HPDE6-E6E7 (cell line): ENCODE results near the gene RNF167.
"Not testable (repeated sequence)": the region's sequence is repeated elsewhere in the genome, so short reads cannot be mapped to it uniquely, and the experiment has no call there.

Source experiments
- DNase-seq: peaks from one replicate; pipeline ENCODE4 v3.0.0; 2011; ENCODE audit warnings: missing footprints; ENCODE audit errors: extremely low spot score

The RNF167 gene

GRCh38 chr17:4902540-4902939 is 37.5 kb upstream of the RNF167 start:
- no peak for DNase-seq

DNA sequence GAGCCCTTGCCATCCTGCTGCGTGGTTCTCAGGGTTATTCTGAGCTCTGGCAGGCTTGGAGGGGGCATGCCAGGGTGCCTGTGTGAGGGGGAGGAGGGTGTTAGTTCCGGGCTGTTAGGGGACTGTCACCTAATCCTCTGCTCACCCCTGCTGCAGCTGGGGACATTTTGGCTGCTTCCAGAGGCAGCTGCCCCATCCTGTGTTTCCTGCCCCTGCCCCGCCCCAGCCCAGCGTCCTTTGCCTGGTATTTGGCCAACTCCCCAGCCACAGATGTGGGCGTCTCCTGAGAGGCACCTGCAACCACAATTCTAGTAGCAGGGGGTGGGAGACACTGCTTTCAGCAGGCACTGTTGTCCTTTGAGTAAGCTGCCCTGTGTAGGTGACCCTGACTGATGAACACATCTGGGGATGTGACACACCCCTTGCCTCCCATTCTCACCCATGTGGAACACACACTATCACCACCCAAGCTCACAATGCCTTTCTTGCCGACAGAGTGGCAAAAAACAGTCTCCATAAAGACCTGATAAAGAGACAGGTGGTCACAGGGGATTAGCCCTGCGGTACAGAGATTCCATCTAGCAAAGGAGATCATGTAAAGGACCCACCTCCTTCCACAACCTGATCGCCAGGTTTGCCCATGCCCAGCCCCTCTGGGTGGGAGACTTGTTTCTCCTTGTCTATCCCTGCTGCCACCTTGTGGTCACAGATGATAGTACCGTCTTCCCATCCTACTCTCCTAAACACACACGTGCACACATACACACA is 36.8 kb upstream of the RNF167 start, which contains the start of gene CHRNE:
Gene CHRNE, minus strand, starts transcription at position 48 of the 768 bp plus-strand sequence. Its CDS starts 35 bp downstream, at position 13.
- DNase-seq = peak; percentile 32

DNA sequence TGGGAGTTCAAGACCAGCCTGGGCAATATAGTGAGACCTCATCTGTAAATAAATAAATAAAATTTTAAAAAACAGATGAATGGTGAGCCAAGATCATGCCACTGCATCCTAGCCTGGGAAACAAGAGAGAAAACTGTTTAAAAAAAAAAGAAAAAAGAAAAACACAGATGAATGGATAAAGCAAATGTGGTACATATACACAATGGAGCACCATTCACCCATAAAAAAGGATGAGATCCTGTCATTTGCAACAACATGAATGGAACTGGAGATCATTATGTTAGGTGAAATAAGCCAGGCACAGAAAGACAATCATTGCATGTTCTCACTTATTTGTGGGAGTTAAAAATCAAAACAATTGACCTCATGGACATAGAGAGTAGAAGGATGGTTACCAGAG is 33.4 kb upstream of the RNF167 start:
- not testable (repeated sequence) for DNase-seq

- DNase-seq = peak; percentile 49
Observed at GRCh38 chr17:4908301-4908700, 31.8 kb upstream of the RNF167 start.

DNA sequence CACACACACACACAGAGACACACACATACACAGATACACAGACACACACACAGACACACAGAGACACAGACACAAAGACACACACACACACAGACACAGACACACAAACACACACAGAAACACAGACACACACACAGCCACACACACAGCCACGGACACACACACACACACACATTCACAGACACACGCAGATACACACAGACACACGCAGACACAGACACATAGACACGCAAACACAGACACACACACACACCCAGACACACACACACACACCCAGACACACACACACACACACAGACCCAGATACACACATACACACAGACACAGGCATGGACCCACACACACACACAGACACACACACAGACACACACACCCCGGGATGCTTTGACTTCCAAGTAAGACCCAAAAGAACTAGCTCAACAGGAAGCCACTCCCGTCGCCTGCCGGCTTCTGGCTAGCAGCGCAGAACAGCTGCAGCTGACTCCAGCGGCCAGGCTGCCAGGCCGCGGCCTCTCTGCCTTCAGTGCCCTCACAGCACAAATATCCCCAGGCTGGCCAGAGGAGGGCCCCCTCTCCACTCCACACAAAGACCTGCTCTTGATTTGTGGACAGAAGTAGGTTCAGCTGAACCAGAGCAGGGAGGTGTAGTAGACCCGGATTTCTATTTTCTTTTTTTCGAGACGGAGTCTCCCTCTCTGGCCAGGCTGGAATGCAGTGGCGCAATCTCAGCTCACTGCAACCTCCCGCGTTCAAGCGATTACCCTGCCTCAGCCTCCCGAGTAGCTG is 31.2 kb upstream of the RNF167 start:
- peak; percentile 84 for DNase-seq

- no peak for DNase-seq
Observed at GRCh38 chr17:4913994-4914393, 26.1 kb upstream of the RNF167 start.

DNA sequence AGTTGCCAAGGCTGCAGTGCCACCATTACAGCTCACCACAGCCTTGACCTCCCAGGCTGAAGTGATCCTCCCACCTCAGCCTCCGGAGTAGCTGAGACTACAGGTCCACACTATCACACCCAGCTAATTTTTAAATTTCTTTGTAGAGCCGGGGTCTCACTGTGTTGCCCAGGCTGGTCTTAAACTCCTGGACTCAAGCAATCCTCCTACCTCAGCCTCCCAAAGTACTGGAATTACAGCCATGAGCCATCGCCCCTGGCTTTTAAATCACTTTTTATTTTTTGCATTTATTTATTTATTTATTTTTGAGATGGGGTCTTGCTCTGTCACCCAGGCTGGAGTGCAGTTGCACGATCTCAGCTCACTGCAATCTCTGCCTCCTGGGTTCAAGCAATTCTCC is 25.5 kb upstream of the RNF167 start:
- DNase-seq = not testable (repeated sequence)

- no peak for DNase-seq
Observed at GRCh38 chr17:4919511-4920047, 20.5 kb upstream of the RNF167 start.

- no peak for DNase-seq
Observed at GRCh38 chr17:4920351-4921048, 19.6 kb upstream of the RNF167 start.

DNA sequence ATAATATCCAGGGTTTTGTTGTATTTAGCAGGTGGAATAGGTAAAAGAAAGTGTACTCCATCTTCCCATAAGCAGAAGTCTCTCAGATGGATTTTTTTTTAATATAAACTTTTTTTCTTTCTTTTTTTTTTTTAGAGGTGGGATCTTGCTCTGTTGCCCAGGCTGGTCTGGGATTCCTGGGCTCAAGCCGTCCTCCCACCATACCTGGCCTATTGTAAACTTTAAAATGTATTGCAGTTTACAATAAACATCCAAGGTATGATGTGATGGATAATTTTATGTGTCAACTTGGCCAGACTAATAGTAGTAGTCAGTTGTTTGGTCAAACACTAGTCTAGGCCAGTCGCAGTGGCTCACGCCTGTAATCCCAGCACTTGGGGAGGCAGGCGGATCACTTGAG is 18.7 kb upstream of the RNF167 start:
- no peak for DNase-seq

GRCh38 chr17:4926577-4927335 is 13.3 kb upstream of the RNF167 start:
- not testable (repeated sequence) for DNase-seq

- DNase-seq = no peak
Observed at GRCh38 chr17:4928881-4929280, 11.2 kb upstream of the RNF167 start.

- no peak for DNase-seq
Observed at GRCh38 chr17:4931963-4932362, 8.1 kb upstream of the RNF167 start, which contains the start of gene GP1BA. GP1BA (plus strand) TSS chr17:4932277; CDS start chr17:4932605, 328 bp downstream.

DNA sequence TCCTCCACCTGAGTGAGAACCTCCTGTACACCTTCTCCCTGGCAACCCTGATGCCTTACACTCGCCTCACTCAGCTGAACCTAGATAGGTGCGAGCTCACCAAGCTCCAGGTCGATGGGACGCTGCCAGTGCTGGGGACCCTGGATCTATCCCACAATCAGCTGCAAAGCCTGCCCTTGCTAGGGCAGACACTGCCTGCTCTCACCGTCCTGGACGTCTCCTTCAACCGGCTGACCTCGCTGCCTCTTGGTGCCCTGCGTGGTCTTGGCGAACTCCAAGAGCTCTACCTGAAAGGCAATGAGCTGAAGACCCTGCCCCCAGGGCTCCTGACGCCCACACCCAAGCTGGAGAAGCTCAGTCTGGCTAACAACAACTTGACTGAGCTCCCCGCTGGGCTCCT is 7.3 kb upstream of the RNF167 start:
- no peak for DNase-seq

DNA sequence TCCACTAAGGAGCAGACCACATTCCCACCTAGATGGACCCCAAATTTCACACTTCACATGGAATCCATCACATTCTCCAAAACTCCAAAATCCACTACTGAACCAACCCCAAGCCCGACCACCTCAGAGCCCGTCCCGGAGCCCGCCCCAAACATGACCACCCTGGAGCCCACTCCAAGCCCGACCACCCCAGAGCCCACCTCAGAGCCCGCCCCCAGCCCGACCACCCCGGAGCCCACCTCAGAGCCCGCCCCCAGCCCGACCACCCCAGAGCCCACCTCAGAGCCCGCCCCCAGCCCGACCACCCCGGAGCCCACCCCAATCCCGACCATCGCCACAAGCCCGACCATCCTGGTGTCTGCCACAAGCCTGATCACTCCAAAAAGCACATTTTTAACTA is 6.4 kb upstream of the RNF167 start:
- no peak for DNase-seq

DNA sequence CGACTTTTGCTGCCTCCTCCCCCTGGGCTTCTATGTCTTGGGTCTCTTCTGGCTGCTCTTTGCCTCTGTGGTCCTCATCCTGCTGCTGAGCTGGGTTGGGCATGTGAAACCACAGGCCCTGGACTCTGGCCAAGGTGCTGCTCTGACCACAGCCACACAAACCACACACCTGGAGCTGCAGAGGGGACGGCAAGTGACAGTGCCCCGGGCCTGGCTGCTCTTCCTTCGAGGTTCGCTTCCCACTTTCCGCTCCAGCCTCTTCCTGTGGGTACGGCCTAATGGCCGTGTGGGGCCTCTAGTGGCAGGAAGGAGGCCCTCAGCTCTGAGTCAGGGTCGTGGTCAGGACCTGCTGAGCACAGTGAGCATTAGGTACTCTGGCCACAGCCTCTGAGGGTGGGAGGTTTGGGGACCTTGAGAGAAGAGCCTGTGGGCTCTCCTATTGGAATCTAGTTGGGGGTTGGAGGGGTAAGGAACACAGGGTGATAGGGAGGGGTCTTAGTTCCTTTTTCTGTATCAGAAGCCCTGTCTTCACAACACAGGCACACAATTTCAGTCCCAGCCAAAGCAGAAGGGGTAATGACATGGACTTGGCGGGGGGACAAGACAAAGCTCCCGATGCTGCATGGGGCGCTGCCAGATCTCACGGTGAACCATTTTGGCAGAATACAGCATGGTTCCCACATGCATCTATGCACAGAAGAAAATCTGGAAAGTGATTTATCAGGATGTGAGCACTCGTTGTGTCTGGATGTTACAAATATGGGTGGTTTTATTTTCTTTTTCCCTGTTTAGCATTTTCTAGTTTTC is 5.7 kb upstream of the RNF167 start:
- no peak for DNase-seq

- no peak for DNase-seq
Observed at GRCh38 chr17:4935650-4936049, 4.4 kb upstream of the RNF167 start.

GRCh38 chr17:4936436-4936835 is 3.6 kb upstream of the RNF167 start:
- DNase-seq = no peak

- no peak for DNase-seq
Observed at GRCh38 chr17:4937553-4937952, 2.5 kb upstream of the RNF167 start.

DNA sequence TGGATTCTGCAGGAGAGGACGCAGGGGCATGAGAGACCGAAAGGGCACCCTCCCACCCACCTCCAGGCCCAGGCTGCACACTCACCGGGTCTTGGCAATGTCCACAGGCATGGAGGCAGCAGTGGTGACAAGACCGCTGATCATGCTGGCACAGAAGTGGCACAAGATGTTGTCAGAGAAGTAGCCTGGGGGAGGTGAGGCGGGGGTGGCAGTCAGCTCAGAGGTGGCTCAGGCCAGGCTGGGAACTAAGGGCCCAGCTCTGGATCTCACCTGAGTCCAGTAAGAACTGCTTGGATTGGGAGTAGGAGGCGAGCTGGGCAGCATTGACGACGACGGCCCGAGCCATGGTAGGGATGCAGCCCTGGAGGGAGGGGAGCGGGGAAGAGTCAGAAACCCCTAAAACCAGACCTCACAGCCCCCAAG is 2.0 kb upstream of the RNF167 start:
- no peak for DNase-seq
